OCI-LY3 (cell line): Measurements from ENCODE around the gene MCAM.

Source experiments
- H2AFZ ChIP-seq: fragments of 200-600, 300-600 bp; shearing (Covaris generic); 2 replicates; pipeline ENCODE4 v1.6.0; 2014; ENCODE audit warnings: antibody characterized with exemption, low read depth, low read length
- H3K27ac ChIP-seq: fragments of 200-600, 300-600 bp; sonication (generic); 2 replicates; pipeline ENCODE4 v1.5.1; 2014; ENCODE audit warnings: mild to moderate bottlenecking, low read length, moderate library complexity, mixed read lengths
- H3K27me3 ChIP-seq: fragments of 200-600, 300-600 bp; sonication (generic); 2 replicates; pipeline ENCODE4 v1.6.1; 2014; ENCODE audit warnings: low read depth, low read length, mixed read lengths
- H3K36me3 ChIP-seq: fragments of 200-600, 300-600 bp; sonication (generic); replicated peaks from 2 replicates; pipeline ENCODE3; 2014; ENCODE audit warnings: low read depth, low read length, mixed read lengths
- H3K4me1 ChIP-seq: fragments of 300-600, 200-600 bp; sonication (generic); 2 replicates; pipeline ENCODE4 v1.6.1; 2014; ENCODE audit warnings: low read length, mixed read lengths
- H3K4me2 ChIP-seq: fragments of 200-600, 300-600 bp; sonication (generic); 2 replicates; pipeline ENCODE4 v1.6.1; 2014; ENCODE audit warnings: low read length, mixed read lengths
- H3K4me3 ChIP-seq: fragments of 300-600, 200-600 bp; sonication (generic); 2 replicates; pipeline ENCODE4 v1.5.1; 2014; ENCODE audit warnings: antibody characterized with exemption, mild to moderate bottlenecking, low read length, moderate library complexity
- H3K79me2 ChIP-seq: fragments of 300-600, 200-600 bp; shearing (Covaris generic); 2 replicates; pipeline ENCODE4 v1.6.1; 2014; ENCODE audit warnings: mild to moderate bottlenecking, low read length, mixed read lengths
- H3K9ac ChIP-seq: fragments of 300-600, 200-600 bp; shearing (Covaris generic); 2 replicates; pipeline ENCODE4 v1.6.0; 2014; ENCODE audit warnings: mild to moderate bottlenecking, low read length, moderate library complexity
- H3K9me3 ChIP-seq: fragments of 200-600, 300-600 bp; shearing (Covaris generic); 2 replicates; pipeline ENCODE4 v1.6.1; 2014; ENCODE audit warnings: low read length, mixed read lengths; ENCODE audit not compliant: insufficient read depth
- H4K20me1 ChIP-seq: fragments of 200-600, 300-600 bp; sonication (generic); 2 replicates; pipeline ENCODE4 v1.6.1; 2016; ENCODE audit warnings: low read length, mixed read lengths; ENCODE audit not compliant: insufficient read depth
- CTCF ChIP-seq: fragments of 200-600, 300-600 bp; sonication (generic); IDR thresholded peaks from 2 replicates; pipeline ENCODE4 v1.5.1; 2014; ENCODE audit warnings: antibody characterized with exemption, low read length, low read depth
- EZH2phosphoT487 ChIP-seq: fragments of 200-600 bp; shearing (Covaris generic); IDR thresholded peaks from 2 replicates; pipeline ENCODE4 v1.6.1; 2018; ENCODE audit warnings: antibody characterized with exemption, mixed run types, low read depth

The MCAM gene

GRCh38 chr11:119285431-119285830 is 31.5 kb downstream of the MCAM start:
- no peaks in the 10 kb centered on the region for H3K9me3 ChIP-seq
- peaks cover 37% of the 10 kb centered on the region for H3K36me3 ChIP-seq

GRCh38 chr11:119284344-119285157 is 32.4 kb downstream of the MCAM start:
- no peak overlapping the region for H3K4me3 ChIP-seq
- peaks cover 4% of the 10 kb centered on the region; the same call in 1 of the 2 replicates for H3K4me1 ChIP-seq
- H3K36me3 ChIP-seq: peaks cover 38% of the 10 kb centered on the region
- no peaks in the 10 kb centered on the region for H4K20me1 ChIP-seq
- no peak overlapping the region for H2AFZ ChIP-seq
- no peaks in the 10 kb centered on the region for H3K27me3 ChIP-seq
- H3K9me3 ChIP-seq: no peaks in the 10 kb centered on the region
- TF ChIP-seq CTCF (peak; percentile 79), EZH2phosphoT487 (no peak)
- H3K27ac ChIP-seq: no peak overlapping the region
- H3K9ac ChIP-seq: no peak overlapping the region
- H3K79me2 ChIP-seq: no peaks in the 10 kb centered on the region
- no peak overlapping the region for H3K4me2 ChIP-seq

More at GRCh38 chr11:119285431-119285830, 31.5 kb downstream of the MCAM start:
- Histone ChIP-seq H2AFZ (no peak overlapping the region), H3K4me1 (peaks cover 4% of the 10 kb centered on the region; the same call in 1 of the 2 replicates), H3K27me3 (no peaks in the 10 kb centered on the region), H3K4me3 (no peak overlapping the region), H3K27ac (no peak overlapping the region), H3K9ac (no peak overlapping the region), H3K4me2 (no peak overlapping the region), H4K20me1 (no peaks in the 10 kb centered on the region), H3K79me2 (no peaks in the 10 kb centered on the region)
- no peak for TF ChIP-seq EZH2phosphoT487
- no peak for TF ChIP-seq CTCF

- Histone ChIP-seq H3K36me3 (peaks cover 35% of the 10 kb centered on the region), H3K4me1 (peaks cover 4% of the 10 kb centered on the region; the same call in 1 of the 2 replicates), H3K4me2 (no peak overlapping the region), H3K4me3 (no peak overlapping the region), H3K27ac (no peak overlapping the region), H3K9ac (no peak overlapping the region), H3K79me2 (no peaks in the 10 kb centered on the region), H3K9me3 (no peaks in the 10 kb centered on the region), H3K27me3 (no peaks in the 10 kb centered on the region), H2AFZ (no peak overlapping the region), H4K20me1 (no peaks in the 10 kb centered on the region)
- TF ChIP-seq CTCF (no peak), EZH2phosphoT487 (no peak)
These were observed 34.4 kb downstream of the MCAM start for GRCh38 chr11:119282495-119282894.

- 0 out of 2 replicates have a peak, but pooled peaks cover 4% of the 10 kb centered on the region for H4K20me1 ChIP-seq
- TF ChIP-seq CTCF: no peak
- no peak for TF ChIP-seq EZH2phosphoT487
- no peaks in the 10 kb centered on the region for H3K27me3 ChIP-seq
- no peaks in the 10 kb centered on the region for H3K4me1 ChIP-seq
- no peak overlapping the region for H3K9ac ChIP-seq
- no peaks in the 10 kb centered on the region for H3K9me3 ChIP-seq
- H3K27ac ChIP-seq: no peak overlapping the region
- H2AFZ ChIP-seq: no peak overlapping the region
- peaks cover 41% of the 10 kb centered on the region for H3K36me3 ChIP-seq
- H3K79me2 ChIP-seq: no peaks in the 10 kb centered on the region
- no peak overlapping the region for H3K4me3 ChIP-seq
- no peak overlapping the region for H3K4me2 ChIP-seq
These were observed 39.3 kb downstream of the MCAM start for GRCh38 chr11:119277660-119278059.
